Naive thymus-derived CD4-positive, alpha-beta T cell (primary cell): ENCODE data around the gene LRFN2. TPM values are rescaled to one million over a fixed set of nuclear protein-coding genes. Genes with fewer than 3 reads are reported as not detected.

Experiments
- ATAC-seq: fragments of 150-1000 bp; cut with Tn5 transposase; 2 replicates; pipeline ENCODE4 v1.10.0; 2021; ENCODE audit warnings: mild to moderate bottlenecking, moderate library complexity
- CTCF ChIA-PET: fragments of 350-600 bp; sonication (Branson Sonifier 250); formaldehyde crosslinking; loops from one replicate; lab custom pipeline; 2021; ENCODE audit warnings: antibody characterized with exemption; lab: Charles Lee
- POLR2A ChIA-PET: fragments of 350-600 bp; sonication (Branson Sonifier 250); formaldehyde crosslinking; loops from one replicate; lab custom pipeline; 2021; ENCODE audit warnings: antibody characterized with exemption, inconsistent platforms; lab: Charles Lee
- DNase-seq, 9 donors: peaks; one replicate each; pipeline versions ENCODE4 v3.0.0 to v3.0.0-alpha.2; 2020 to 2022; ENCODE audit warnings: mixed read lengths in 1 of 9
- H3K27ac ChIP-seq: one replicate; pipeline ENCODE4 v1.7.0; 2013; ENCODE audit warnings: mild to moderate bottlenecking, low read depth, low read length, moderate library complexity
- H3K27me3 ChIP-seq, 2 donors: one replicate each; pipeline ENCODE4 v1.7.0; 2013; ENCODE audit warnings: low read length in 2 of 2, mild to moderate bottlenecking in 2 of 2, moderate library complexity in 2 of 2; ENCODE audit not compliant: control insufficient read depth in 2 of 2, insufficient read depth in 2 of 2
- H3K36me3 ChIP-seq, 3 experiments: 1 replicate in 2 of 3; 2 replicates in 1 of 3; pipeline ENCODE4 v1.7.0; 2013; ENCODE audit warnings: low read length in 3 of 3, mild to moderate bottlenecking in 3 of 3, moderate library complexity in 1 of 3; ENCODE audit not compliant: insufficient read depth in 3 of 3, control insufficient read depth in 2 of 3
- H3K4me1 ChIP-seq, 2 donors: one replicate each; pipeline ENCODE4 v1.7.0; 2013; ENCODE audit warnings: low read length in 2 of 2, mild to moderate bottlenecking in 2 of 2, moderate library complexity in 1 of 2; ENCODE audit not compliant: control insufficient read depth in 2 of 2, insufficient read depth in 2 of 2
- H3K4me3 ChIP-seq: 2 replicates; pipeline ENCODE4 v1.7.0; 2013; ENCODE audit warnings: mild to moderate bottlenecking, low read length
- H3K9me3 ChIP-seq, 3 experiments: 1 replicate in 2 of 3; 2 replicates in 1 of 3; pipeline ENCODE4 v1.7.0; 2013; ENCODE audit warnings: low read length in 3 of 3; ENCODE audit not compliant: control insufficient read depth in 2 of 3
- H3K27ac Mint-ChIP-seq, 9 donors: one replicate each; pipeline ENCODE4 v1.8.0; 2020 to 2022; ENCODE audit warnings: mixed read lengths in 9 of 9, mild to moderate bottlenecking in 8 of 9, moderate library complexity in 5 of 9, inconsistent platforms in 2 of 9
- H3K27me3 Mint-ChIP-seq, 5 donors: one replicate each; pipeline ENCODE4 v1.8.0; 2021 to 2022; ENCODE audit warnings: mixed read lengths in 5 of 5, mild to moderate bottlenecking in 1 of 5
- H3K36me3 Mint-ChIP-seq, 5 donors: one replicate each; pipeline ENCODE4 v1.8.0; 2020 to 2022; ENCODE audit warnings: mixed read lengths in 5 of 5, mild to moderate bottlenecking in 3 of 5, inconsistent platforms in 1 of 5
- H3K4me1 Mint-ChIP-seq, 7 donors: one replicate each; pipeline ENCODE4 v1.8.0; 2020 to 2022; ENCODE audit warnings: mixed read lengths in 7 of 7, mild to moderate bottlenecking in 3 of 7, inconsistent platforms in 1 of 7
- H3K4me3 Mint-ChIP-seq, 10 donors: one replicate each; pipeline ENCODE4 v1.8.0; 2020 to 2022; ENCODE audit warnings: mild to moderate bottlenecking in 10 of 10, mixed read lengths in 10 of 10, moderate library complexity in 6 of 10, inconsistent platforms in 2 of 10
- H3K9me3 Mint-ChIP-seq, 11 donors: one replicate each; pipeline ENCODE4 v1.8.0; 2020 to 2022; ENCODE audit warnings: mixed read lengths in 11 of 11, mild to moderate bottlenecking in 4 of 11, inconsistent platforms in 1 of 11, moderate library complexity in 1 of 11
- intact Hi-C, 2 donors: fragments of 100-400 bp; cut with micrococcal nuclease; formaldehyde crosslinking; loops; one replicate each; pipeline ENCODE4 v1.15.1; 2023
- polyA plus RNA-seq, 2 donors: library from polyadenylated mRNA; unstranded; fragments of 300-500 nt; fragmentation: Illumina TruSeq; gene quantifications; one replicate each; pipeline ENCODE4 v1.2.3, GENCODE V29; 2021
- total RNA-seq, 6 experiments: library from RNA in 5 of 6; stranded (reverse) in 5 of 6; gene quantifications; 1 replicate in 5 of 6; 2 replicates in 1 of 6; pipeline ENCODE4 v1.2.3 and lab custom pipeline; 2021 to 2026

Gene LRFN2
- total and polyA plus RNA-seq, 7 experiments from 2014 or later, result 0.13 to 4.6 (median 0.43) TPM; not detected in 2

DNA sequence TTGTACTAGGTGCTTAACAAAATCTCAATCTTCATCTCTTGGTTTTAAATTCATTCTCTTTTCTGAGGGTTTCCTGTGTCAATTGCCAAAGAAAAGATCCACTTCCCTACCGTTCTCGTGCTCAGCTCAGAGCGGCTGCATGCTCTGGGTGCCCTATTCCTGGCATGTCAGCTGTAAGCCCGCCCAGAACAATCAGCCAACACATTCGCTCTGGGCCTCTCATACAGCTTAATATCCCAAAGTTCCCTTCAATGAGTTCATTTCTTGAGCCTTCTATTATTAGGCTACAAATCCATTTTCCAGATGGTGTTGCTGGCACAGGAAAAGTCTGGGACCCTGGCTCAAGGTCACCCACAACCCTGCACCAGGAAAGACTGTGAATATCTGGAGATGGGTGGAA is 24.3 kb upstream of the LRFN2 start:
- no peaks in the 10 kb centered on the region for H3K9me3 ChIP-seq
- DNase-seq, result no peak
- no peak for ATAC-seq
- Mint-ChIP-seq H3K27me3 (peaks cover 30 to 58% (median 41%) of the 10 kb centered on the region in 5 donors), H3K9me3 (no peaks in the 10 kb centered on the region), H3K36me3 (no peaks in the 10 kb centered on the region), H3K4me3 (no peak overlapping the region), H3K27ac (no peak overlapping the region), H3K4me1 (peaks cover 0 to 4% (median 0%) of the 10 kb centered on the region in 7 donors)
- H3K4me1 ChIP-seq, result no peaks in the 10 kb centered on the region
- POLR2A ChIA-PET, result no interaction called here
- CTCF ChIA-PET, result no interaction called here
- H3K27ac ChIP-seq, result no peak overlapping the region
- H3K36me3 ChIP-seq, result no peaks in the 10 kb centered on the region
- no peaks in the 10 kb centered on the region for H3K27me3 ChIP-seq
- no peak overlapping the region for H3K4me3 ChIP-seq
- intact Hi-C loops, result no loop called here

DNA sequence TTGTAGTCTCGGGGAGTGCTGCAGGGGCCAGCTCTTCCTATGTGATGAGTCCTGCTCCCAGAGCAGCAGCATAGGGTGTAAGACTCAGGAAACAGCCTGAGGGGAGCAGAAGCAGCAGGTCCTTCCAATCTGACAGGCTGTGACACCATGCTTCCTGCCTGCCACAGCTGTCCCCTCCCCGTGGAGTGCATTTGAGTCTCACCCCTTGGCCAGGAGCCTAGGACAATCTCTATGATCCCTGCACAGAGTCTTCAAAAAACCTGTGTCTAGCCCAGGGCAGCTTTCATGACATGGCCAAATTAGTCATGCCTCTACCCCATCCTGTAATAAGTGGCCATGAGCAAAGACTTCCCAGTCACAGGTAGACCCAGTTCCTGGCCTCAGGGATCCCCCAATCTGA is 23.1 kb upstream of the LRFN2 start:
- Mint-ChIP-seq H3K9me3 (no peaks in the 10 kb centered on the region), H3K36me3 (no peaks in the 10 kb centered on the region), H3K4me3 (no peak overlapping the region), H3K4me1 (peaks cover 0 to 4% (median 0%) of the 10 kb centered on the region in 7 donors), H3K27me3 (peaks cover 20 to 61% (median 37%) of the 10 kb centered on the region in 5 donors), H3K27ac (no peak overlapping the region)
- Histone ChIP-seq H3K27me3 (no peaks in the 10 kb centered on the region), H3K4me3 (no peak overlapping the region), H3K36me3 (no peaks in the 10 kb centered on the region), H3K27ac (no peak overlapping the region), H3K4me1 (no peaks in the 10 kb centered on the region), H3K9me3 (no peaks in the 10 kb centered on the region)
- POLR2A ChIA-PET, result interaction anchor here (0.7 kb wide), 1 partner anchor 44 kb away, joined by 4 read pairs; no protein-coding TSS in a partner anchor
- DNase-seq (no peak), ATAC-seq (no peak)
- intact Hi-C loops, result no loop called here
- CTCF ChIA-PET, result no interaction called here

DNA sequence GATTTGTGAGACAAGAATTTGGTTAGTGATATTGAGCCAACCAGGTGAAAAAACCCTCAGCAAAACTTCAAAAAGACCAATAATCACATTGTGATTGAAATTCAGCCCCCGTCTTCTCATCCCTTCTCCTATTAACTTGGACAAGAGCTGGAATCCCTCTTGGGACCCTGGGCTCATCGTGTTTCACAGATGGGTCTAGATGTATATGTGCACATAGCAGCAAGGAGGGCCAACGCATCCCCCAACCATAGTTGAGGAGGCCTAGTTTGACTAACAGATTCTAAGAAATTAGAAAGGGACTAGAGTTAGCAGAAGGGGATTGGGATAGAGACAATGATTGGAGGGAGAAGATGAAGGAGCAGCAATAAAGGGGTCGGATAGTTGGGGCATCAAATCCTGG is 19.8 kb upstream of the LRFN2 start:
- Histone ChIP-seq H3K9me3 (no peaks in the 10 kb centered on the region), H3K27me3 (no peaks in the 10 kb centered on the region), H3K36me3 (no peaks in the 10 kb centered on the region), H3K27ac (no peak overlapping the region), H3K4me1 (no peaks in the 10 kb centered on the region), H3K4me3 (no peak overlapping the region)
- peaks cover 25 to 63% (median 41%) of the 10 kb centered on the region in 5 donors for H3K27me3 Mint-ChIP-seq
- no peaks in the 10 kb centered on the region for H3K36me3 Mint-ChIP-seq
- no peak overlapping the region for H3K4me3 Mint-ChIP-seq
- ATAC-seq, result no peak
- intact Hi-C loops, result no loop called here
- ChIA-PET CTCF (no interaction called here), POLR2A (no interaction called here)
- peaks cover 0 to 2% (median 0%) of the 10 kb centered on the region in 11 donors for H3K9me3 Mint-ChIP-seq
- peaks cover 0 to 4% (median 0%) of the 10 kb centered on the region in 7 donors for H3K4me1 Mint-ChIP-seq
- no peak overlapping the region for H3K27ac Mint-ChIP-seq
- no peak for DNase-seq

DNA sequence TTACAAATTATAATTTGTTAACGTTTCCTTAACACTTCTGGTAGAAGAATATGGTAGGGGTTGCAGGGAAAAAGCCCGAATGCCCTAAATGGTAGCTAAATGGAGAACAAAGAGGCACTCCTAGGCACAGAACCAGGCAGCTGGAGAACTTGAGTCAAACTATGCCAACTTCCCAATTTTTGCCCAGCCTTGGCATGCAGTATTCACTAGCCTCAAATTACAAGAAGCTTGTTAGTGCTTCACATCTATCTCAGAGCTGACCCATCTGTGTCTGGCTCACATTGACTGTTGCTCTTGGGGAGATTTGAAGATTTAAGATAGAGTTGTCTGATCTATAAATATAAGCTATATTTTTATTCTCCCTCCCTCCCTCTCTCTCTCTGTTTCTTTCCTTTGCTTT is 19.4 kb upstream of the LRFN2 start:
- Histone ChIP-seq H3K4me1 (no peaks in the 10 kb centered on the region), H3K27me3 (no peaks in the 10 kb centered on the region), H3K36me3 (no peaks in the 10 kb centered on the region), H3K4me3 (no peak overlapping the region), H3K9me3 (no peaks in the 10 kb centered on the region), H3K27ac (no peak overlapping the region)
- ChIA-PET POLR2A (no interaction called here), CTCF (no interaction called here)
- Mint-ChIP-seq H3K27ac (no peak overlapping the region), H3K4me3 (no peak overlapping the region), H3K9me3 (peaks cover 0 to 2% (median 0%) of the 10 kb centered on the region in 11 donors), H3K27me3 (peaks cover 27 to 67% (median 43%) of the 10 kb centered on the region in 5 donors), H3K36me3 (no peaks in the 10 kb centered on the region), H3K4me1 (peaks cover 0 to 4% (median 0%) of the 10 kb centered on the region in 7 donors)
- ATAC-seq (no peak), DNase-seq (no peak)
- intact Hi-C loops, result no loop called here

DNA sequence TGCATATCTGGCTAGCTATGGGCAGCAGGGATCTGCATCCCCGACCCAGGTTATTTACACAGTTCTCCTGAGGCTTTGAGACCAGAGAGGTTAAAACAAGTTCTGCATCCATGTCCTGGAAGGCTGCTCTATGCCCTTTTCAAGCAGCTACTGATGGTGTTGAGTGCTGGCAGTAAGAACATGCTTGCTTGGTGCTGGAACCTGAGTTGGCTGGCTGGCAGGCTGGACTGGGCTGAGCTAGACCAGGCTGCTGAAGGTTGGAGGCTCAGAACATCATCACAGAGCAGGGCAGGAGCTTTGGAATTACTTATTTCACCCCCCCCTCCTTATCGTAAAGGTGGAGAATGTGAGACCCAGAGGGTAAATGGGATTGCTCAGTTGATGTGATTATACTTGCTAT is 16.9 kb upstream of the LRFN2 start:
- Mint-ChIP-seq H3K4me3 (no peak overlapping the region), H3K4me1 (no peaks in the 10 kb centered on the region), H3K27ac (no peak overlapping the region), H3K27me3 (peaks cover 32 to 66% (median 46%) of the 10 kb centered on the region in 5 donors), H3K9me3 (peaks cover 0 to 2% (median 0%) of the 10 kb centered on the region in 11 donors), H3K36me3 (no peaks in the 10 kb centered on the region)
- Histone ChIP-seq H3K27me3 (peaks cover 0 to 4% of the 10 kb centered on the region in 2 donors), H3K4me1 (no peaks in the 10 kb centered on the region), H3K9me3 (no peaks in the 10 kb centered on the region), H3K36me3 (no peaks in the 10 kb centered on the region), H3K27ac (no peak overlapping the region), H3K4me3 (no peak overlapping the region)
- intact Hi-C loops, result no loop called here
- ChIA-PET POLR2A (no interaction called here), CTCF (no interaction called here)
- DNase-seq (no peak), ATAC-seq (no peak)

DNA sequence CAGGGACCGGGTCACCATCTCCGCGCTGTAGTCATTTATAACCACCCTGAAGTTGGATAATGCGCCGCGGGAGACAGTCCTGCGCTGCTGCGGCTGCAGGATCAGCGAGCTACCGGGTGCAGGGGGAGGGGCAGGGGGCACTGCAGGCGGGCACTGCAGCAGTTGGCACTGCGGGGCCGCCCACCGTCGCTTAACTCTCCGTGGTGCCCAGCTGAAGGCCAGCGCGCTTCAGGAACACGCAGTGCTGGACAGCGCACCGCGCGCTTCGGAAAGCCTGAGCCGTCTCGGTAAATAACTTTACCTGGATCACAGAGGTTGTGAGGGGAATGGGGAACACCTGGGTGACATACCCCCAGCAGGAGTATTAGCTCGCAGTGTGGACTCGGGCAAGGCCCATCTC is 12.4 kb upstream of the LRFN2 start:
- Histone ChIP-seq H3K4me3 (no peak overlapping the region), H3K9me3 (no peaks in the 10 kb centered on the region), H3K36me3 (no peaks in the 10 kb centered on the region), H3K27me3 (peaks cover 0 to 4% of the 10 kb centered on the region in 2 donors), H3K4me1 (no peaks in the 10 kb centered on the region), H3K27ac (no peak overlapping the region)
- no peak overlapping the region for H3K27ac Mint-ChIP-seq
- no peak overlapping the region for H3K4me3 Mint-ChIP-seq
- POLR2A ChIA-PET, result no interaction called here
- H3K27me3 Mint-ChIP-seq, result peaks cover 40 to 55% (median 46%) of the 10 kb centered on the region in 5 donors
- CTCF ChIA-PET, result no interaction called here
- peaks cover 0 to 3% (median 0%) of the 10 kb centered on the region in 11 donors for H3K9me3 Mint-ChIP-seq
- H3K36me3 Mint-ChIP-seq, result no peaks in the 10 kb centered on the region
- ATAC-seq, result no peak
- H3K4me1 Mint-ChIP-seq, result no peaks in the 10 kb centered on the region
- intact Hi-C loops, result no loop called here
- DNase-seq, result no peak

DNA sequence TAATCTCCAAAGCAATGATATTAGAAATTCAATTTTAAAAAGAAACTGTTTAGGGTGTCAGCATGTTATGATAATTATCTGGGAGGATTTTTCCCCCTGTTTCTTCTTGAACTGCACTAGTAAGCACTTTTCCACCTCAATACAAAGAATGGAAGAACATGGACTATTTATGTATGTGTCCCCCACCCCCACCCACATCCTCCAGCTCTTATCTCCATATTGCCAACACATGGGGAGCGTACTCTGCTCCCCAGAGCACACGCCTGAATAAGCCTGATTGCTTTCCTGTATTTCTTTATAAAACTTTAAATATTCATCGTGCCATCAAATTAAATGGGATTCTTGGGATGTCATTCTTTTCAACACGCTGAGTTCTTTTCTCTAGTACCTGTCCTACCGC is 11.4 kb upstream of the LRFN2 start:
- peaks cover 0 to 3% (median 0%) of the 10 kb centered on the region in 11 donors for H3K9me3 Mint-ChIP-seq
- H3K27ac Mint-ChIP-seq, result no peak overlapping the region
- Histone ChIP-seq H3K9me3 (no peaks in the 10 kb centered on the region), H3K36me3 (no peaks in the 10 kb centered on the region), H3K27ac (no peak overlapping the region), H3K4me1 (no peaks in the 10 kb centered on the region), H3K27me3 (peaks cover 0 to 4% of the 10 kb centered on the region in 2 donors), H3K4me3 (no peak overlapping the region)
- intact Hi-C loops, result no loop called here
- no peaks in the 10 kb centered on the region for H3K4me1 Mint-ChIP-seq
- H3K36me3 Mint-ChIP-seq, result no peaks in the 10 kb centered on the region
- H3K27me3 Mint-ChIP-seq, result peaks cover 32 to 53% (median 46%) of the 10 kb centered on the region in 5 donors
- DNase-seq (no peak), ATAC-seq (no peak)
- H3K4me3 Mint-ChIP-seq, result no peak overlapping the region
- CTCF ChIA-PET, result no interaction called here
- POLR2A ChIA-PET, result interaction anchor here (0.6 kb wide), 1 partner anchor 201 kb away, joined by 3 read pairs; no protein-coding TSS in a partner anchor
